C1 segment of cervical spinal cord (tissue), 14 donors: ENCODE measurements around the gene GPR142.

ENCODE experiments used
- DNase-seq, 14 donors: peaks; one replicate each; lab custom pipeline; 2025; lab: John Stamatoyannopoulos, UW

GPR142 gene

DNA sequence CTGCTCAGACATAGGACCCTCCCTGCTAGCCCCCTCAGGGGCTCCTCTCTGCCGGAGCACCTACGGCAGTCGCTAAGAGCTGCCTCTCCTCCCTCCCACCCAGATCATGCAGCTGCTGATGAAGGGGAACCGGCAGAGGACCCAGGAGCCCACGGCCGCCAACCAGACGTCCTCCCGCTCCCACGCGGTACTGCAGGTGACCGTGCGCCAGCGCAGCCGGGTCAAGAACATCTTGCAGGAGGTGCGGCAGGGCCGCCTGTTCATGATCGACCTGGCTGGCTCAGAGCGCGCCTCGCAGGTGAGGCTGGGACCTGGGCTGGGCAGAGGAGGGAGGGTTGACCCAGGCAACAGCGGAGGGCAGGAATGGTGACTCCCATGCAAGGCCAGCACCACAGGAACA, 22.6 kb upstream of the GPR142 start:
- no peak for DNase-seq

- DNase-seq: no peak
Observed at GRCh38 chr17:74345433-74346241, 21.7 kb upstream of the GPR142 start.

- DNase-seq: no peak
Observed at GRCh38 chr17:74347646-74348045, 19.7 kb upstream of the GPR142 start.

- DNase-seq: no peak
Observed at GRCh38 chr17:74349120-74349519, 18.2 kb upstream of the GPR142 start.

DNA sequence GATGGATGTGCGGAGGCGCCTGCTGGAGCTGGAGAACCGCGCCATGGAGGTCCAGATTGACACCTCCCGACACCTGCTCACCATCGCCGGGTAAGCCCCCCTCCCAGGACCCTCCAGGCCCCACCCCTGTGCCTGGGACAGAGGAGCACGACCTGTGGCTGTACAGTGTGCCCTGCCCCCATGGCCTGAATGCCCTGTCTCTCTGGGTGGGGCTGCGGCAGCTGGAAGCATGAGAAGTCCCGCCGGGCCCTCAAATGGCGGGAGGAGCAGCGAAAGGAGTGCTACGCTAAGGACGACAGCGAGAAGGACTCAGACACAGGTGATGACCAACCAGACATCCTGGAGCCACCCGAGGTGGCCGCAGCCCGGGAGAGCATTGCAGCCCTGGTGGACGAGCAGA, 16.8 kb upstream of the GPR142 start:
- DNase-seq: no peak

GRCh38 chr17:74351552-74352210, 15.6 kb upstream of the GPR142 start:
- no peak for DNase-seq

GRCh38 chr17:74353446-74354060, 13.8 kb upstream of the GPR142 start:
- DNase-seq: no peak

- peak in 1 of 14 donors; percentile 20 for DNase-seq
Observed at GRCh38 chr17:74354123-74354522, 13.2 kb upstream of the GPR142 start.

DNA sequence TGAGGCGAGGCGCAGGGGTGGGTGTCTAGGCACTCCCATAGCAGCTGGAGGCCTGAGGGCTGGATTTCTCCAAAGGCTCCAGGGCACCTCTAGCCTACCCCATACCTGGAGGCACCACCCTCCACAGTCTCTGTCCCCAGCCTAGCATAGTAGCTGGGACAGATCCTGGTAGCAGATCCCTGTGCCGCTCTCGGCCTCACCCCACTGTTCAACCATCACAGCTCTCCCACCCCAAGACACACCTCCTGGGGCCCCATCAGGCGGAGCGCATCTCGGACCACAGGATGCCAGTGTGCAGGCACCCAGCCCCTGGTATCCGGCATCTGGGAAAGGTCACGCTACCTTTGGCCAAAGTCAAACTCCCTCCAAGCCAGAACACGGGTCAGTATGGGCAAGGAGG, 12.7 kb upstream of the GPR142 start:
- DNase-seq: no peak

DNA sequence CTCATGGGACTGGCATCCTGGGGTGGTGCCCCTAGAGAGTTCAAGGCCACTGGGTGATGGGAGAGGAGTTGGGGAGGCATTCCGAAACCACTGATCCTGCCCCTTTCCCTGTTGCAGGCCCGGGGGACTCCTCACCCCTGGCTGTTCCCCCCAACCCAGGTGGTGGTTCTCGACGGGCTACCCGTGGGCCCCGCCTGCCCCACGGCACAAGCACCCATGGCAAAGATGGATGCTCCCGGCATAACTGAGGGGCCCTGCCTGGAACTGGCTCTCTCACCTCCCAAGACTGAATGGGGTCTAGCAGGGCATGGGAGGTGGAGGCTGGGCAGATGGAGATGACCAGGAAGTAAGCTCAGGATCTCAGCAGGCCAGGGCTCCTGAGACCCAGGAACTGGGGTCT, 12.2 kb upstream of the GPR142 start:
- no peak for DNase-seq

DNA sequence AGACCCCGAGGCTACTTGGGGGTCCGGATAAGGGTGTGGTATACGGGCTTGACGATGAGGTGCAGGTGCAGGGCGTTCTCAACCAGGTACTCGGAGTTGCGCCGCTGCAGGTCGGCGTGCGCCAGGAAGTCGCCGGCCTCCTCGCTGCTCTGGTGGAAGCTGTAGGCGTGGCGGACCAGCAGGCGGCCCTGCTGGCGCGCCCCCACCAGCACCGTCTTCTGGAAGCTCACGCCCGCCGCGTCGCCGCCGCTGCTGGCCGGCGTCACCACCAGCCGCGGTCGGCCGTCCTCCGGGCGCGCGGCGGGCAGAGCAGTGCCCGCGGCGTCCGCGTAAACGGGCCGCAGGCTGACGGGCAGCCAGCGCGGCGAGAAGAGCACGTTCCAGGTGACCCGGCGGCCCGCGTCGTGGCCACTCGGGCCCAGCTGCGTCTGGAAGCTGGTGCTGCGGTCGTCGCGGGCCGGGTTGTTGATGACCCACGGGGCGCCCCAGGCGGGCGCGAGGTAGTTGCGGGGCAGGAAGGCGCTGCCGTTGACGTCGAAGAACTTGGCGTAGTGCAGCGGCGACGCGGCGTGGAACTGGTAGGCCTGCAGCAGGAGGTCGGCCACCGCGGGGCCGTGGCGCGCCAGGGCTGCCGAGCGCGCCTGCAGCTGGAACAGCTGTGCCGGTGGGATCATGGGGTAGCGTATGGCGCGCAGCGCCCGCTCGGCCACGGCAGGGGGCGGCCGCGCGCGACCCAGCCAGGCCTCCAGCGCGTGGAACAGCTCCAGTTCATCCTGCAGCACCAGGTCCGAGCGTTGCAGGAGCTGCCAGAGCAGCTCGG, 10.4 kb upstream of the GPR142 start:
- no peak for DNase-seq

DNA sequence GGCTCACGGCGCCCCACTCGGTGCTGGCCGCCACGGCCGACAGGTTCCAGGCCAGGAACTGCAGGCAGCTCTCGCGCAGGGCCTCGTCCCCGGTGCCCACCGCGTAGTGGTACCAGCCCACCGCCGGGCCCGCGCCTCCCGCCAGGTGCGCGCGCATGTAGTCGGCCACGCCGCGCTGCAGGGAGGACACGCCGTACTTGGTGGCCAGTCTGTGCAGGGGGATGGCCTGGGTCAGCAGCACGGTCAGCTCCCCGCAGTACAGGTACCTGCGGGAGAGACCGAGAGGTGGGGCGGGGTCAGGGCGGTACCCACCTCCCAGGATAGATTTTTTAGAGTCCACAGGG, 9.9 kb upstream of the GPR142 start:
- DNase-seq: no peak

- no peak for DNase-seq
Observed at GRCh38 chr17:74358697-74359096, 8.6 kb upstream of the GPR142 start.

GRCh38 chr17:74359916-74360315, 7.4 kb upstream of the GPR142 start:
- no peak for DNase-seq

DNA sequence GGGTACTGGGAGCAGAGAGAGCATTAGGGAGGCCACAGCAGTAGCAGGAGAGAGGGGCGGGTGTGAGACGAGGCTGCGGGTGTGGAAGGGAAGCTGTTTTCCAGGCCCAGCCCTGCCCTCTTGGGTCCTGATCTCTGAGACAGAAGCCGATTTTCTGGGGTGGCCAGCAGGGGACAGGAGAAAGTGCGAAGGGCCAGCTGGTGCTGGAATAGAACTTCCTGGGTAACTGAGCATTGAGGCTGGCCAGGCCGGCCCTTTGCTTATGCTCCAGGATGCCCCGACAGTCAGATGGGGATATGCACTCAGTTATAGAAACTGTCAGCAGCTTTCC, 6.4 kb upstream of the GPR142 start:
- no peak for DNase-seq

GRCh38 chr17:74361230-74362068, 5.9 kb upstream of the GPR142 start, which contains the start of gene BTBD17:
BTBD17 (minus strand) TSS chr17:74361868; CDS start chr17:74361819, 49 bp downstream.
- DNase-seq: peak in 13 of 14 donors; percentile 17 to 82 (median 51)

DNA sequence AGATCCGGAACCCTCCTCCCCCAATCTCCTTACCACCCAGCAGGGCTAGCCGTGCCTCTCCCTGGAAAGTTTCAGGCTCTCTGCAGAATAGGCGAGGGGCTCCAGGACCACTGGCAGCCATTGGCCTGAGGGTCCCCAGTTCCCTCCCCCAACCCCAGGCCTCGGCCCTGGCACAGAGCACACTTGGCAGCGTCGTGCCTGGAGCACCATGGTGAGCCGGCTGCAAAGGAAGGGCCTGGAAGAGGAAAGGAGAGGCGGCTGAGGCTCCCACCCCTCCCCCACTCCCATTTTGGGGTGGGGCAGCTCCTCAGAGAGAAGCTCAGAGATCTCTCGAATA, 5.3 kb upstream of the GPR142 start:
- peak in 2 of 14 donors; percentile 47 to 61 for DNase-seq

DNA sequence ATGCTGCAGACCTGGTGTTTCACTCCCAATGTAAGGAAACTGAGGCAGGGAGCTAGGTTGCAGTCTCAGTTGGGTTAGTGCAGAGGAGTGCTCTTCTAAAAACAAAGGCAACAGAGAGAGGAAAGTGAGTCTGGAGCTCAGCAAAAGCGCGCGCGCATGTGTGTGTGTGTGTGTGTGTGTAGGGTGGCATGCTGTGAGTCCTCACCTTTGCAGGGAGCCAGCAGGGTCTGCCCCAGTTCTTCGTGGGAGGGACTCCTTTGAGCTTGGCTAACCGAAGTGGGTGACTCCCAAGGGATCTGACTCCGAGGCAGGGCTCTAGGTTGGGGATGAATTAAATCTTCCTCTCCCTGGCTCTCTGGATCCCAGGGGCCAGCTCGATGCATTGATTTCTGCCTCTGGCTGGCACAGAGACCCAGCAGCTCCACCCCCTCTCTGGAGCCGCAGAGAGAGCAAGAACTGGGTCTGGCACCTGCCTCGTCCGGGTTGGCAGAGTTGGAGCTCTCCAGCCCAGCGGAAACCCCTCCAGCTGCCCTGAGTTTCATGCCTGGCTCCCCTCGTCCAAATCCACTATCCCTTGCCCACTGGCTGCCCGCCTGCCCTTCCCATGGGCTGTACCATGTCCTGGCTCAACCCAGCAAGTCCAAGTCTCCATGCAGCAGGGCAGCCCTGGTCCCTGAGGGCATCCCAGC, 4.4 kb upstream of the GPR142 start:
- DNase-seq: peak in 10 of 14 donors; percentile 16 to 64 (median 40)

- peak in 13 of 14 donors; percentile 25 to 85 (median 52) for DNase-seq
Observed at GRCh38 chr17:74368341-74369081, 1.2 kb downstream of the GPR142 start.

GRCh38 chr17:74369221-74369620, 1.9 kb downstream of the GPR142 start:
- peak in 1 of 14 donors; percentile 16 for DNase-seq
